ENCODE measurements around the gene PCBP3. TPM values are rescaled to one million over a fixed set of nuclear protein-coding genes. Genes with fewer than 3 reads are reported as not detected.

Gene PCBP3
- total and polyA plus RNA-seq, 2 donors (not counting 3 experiments of a cell fraction or from before 2014, with no cell fraction given) = 0.06 to 1.1 TPM

- Histone ChIP-seq H3K79me2 (ENCODE audit: control insufficient read depth, insufficient read depth, low read length) (no peaks in the 10 kb centered on the region), H2AFZ (ENCODE audit: low read depth, low read length) (no peak overlapping the region), H3K27me3 (ENCODE audit: control insufficient read depth in 2 of 2, insufficient read depth in 2 of 2, low read length in 2 of 2) (peaks cover 0 to 3% of the 10 kb centered on the region in 2 experiments), H3K9ac (replicated peaks; ENCODE audit: extremely low read depth, insufficient read depth, low read length) (no peak overlapping the region), H3K4me1 (ENCODE audit: control insufficient read depth, extremely low read depth, insufficient read depth, low read length) (no peaks in the 10 kb centered on the region), H3K4me2 (ENCODE audit: insufficient read depth, low read length) (no peak overlapping the region), H3K9me1 (replicated peaks; ENCODE audit: control insufficient read depth, extremely low read depth, insufficient read depth, low read length) (no peaks in the 10 kb centered on the region), H4K20me1 (replicated peaks; ENCODE audit: control insufficient read depth, extremely low read depth, insufficient read depth, low read length) (no peaks in the 10 kb centered on the region), H3K27ac (ENCODE audit: insufficient read depth, low read depth, low read length) (no peak overlapping the region), H3K36me3 (ENCODE audit: control insufficient read depth in 2 of 2, extremely low read depth in 1 of 2, insufficient read depth in 2 of 2, low read length in 2 of 2) (no peaks in the 10 kb centered on the region), H3K9me3 (replicated peaks; ENCODE audit: control insufficient read depth, insufficient read depth, low read length) (no peaks in the 10 kb centered on the region), H3K4me3 (replicated peaks in 1 of 3; ENCODE audit: insufficient read depth in 1 of 3, low read depth in 1 of 3, low read length in 3 of 3) (no peak overlapping the region)
- ChIA-PET CTCF (interaction anchor here (0.8 to 1.3 kb wide), 2 partner anchors 11 to 17 kb away, joined by 3 read pairs; no protein-coding TSS in a partner anchor), POLR2A (no interaction called here)
- dilution Hi-C loops (cut with MboI; ENCODE audit: extremely low pct_ligation_motif_present, low sequenced_read_pairs) = no loop called here
- DNase-seq (ENCODE audit: low read depth, low spot score) (no peak), FAIRE-seq (no peak)
- no TSS peak for BruUV-seq (replicated peaks)
- TF ChIP-seq POLR2AphosphoS5 (IDR thresholded peaks at IDR 0.05; ENCODE audit: insufficient read depth, low read depth, low read length) = no peak
- TF ChIP-seq FOS (IDR thresholded peaks at IDR 0.05; ENCODE audit: borderline replicate concordance, insufficient read depth, low read length) = no peak
- no peak for TF ChIP-seq JUN (IDR thresholded peaks at IDR 0.05; ENCODE audit: borderline replicate concordance, insufficient read depth, insufficient read length, low read depth)
- TF ChIP-seq MYC (IDR thresholded peaks at IDR 0.05; ENCODE audit: low read depth, low read length) = no peak
- TF ChIP-seq CTCF (IDR thresholded peaks at IDR 0.05; ENCODE audit: extremely low read depth in 1 of 2, insufficient read depth in 1 of 2, low read depth in 1 of 2, low read length in 2 of 2) = no peak
- TF ChIP-seq POLR2A (IDR thresholded peaks at IDR 0.05; ENCODE audit: low read depth, low read length) = no peak
- no peak for TF ChIP-seq GATA2 (IDR thresholded peaks at IDR 0.05; ENCODE audit: insufficient read depth, insufficient read length, low read depth, low read length)
- TF ChIP-seq EZH2 (IDR thresholded peaks at IDR 0.05; ENCODE audit: borderline replicate concordance, low read depth, low read length, severe bottlenecking) = no peak
- TF ChIP-seq MAX (IDR thresholded peaks at IDR 0.05; ENCODE audit: insufficient read depth, insufficient read length) = no peak
- intact Hi-C loops (cut with micrococcal nuclease) = no loop called here
These were observed 94.1 kb downstream of the PCBP3 start for GRCh38 chr21:45737485-45738166.

All from endothelial cell of umbilical vein (primary cell).